GM18526 (cell line): ENCODE results near the gene DLG2.

Experiments
- POLR2A ChIP-seq: IDR thresholded peaks from 3 replicates; pipeline ENCODE4 v1.6.1; 2011; ENCODE audit not compliant: insufficient read length; ENCODE audit errors: extremely low read depth

The DLG2 gene

GRCh38 chr11:83408946-83409345 is 2218.2 kb downstream of the DLG2 start:
- no peak for TF ChIP-seq POLR2A
